WTC11 (cell line): Measurements from ENCODE around the gene CYP26A1. TPM values are rescaled to one million over a fixed set of nuclear protein-coding genes. Genes with fewer than 3 reads are reported as not detected.

ENCODE experiments used
- ATAC-seq: fragments of 200-7000 bp; cut with Tn5 transposase; 2 replicates; pipeline ENCODE4 v1.10.0; 2021; ENCODE audit warnings: mild to moderate bottlenecking, moderate library complexity
- CTCF ChIA-PET: fragments of 300-600 bp; sonication (Branson Sonifier 250); formaldehyde crosslinking; loops from one replicate; lab custom pipeline; 2021; ENCODE audit warnings: antibody characterized with exemption; lab: Charles Lee
- POLR2A ChIA-PET: fragments of 350-600 bp; sonication (Branson Sonifier 250); formaldehyde crosslinking; loops from one replicate; lab custom pipeline; 2021; ENCODE audit warnings: antibody characterized with exemption; lab: Charles Lee
- DNase-seq: peaks from one replicate; pipeline ENCODE4 v3.0.0; 2021; ENCODE audit warnings: low spot score
- H3K27ac Mint-ChIP-seq: 2 replicates; pipeline ENCODE4 v1.8.0; 2021; ENCODE audit warnings: mixed read lengths
- H3K27me3 Mint-ChIP-seq: 2 replicates; pipeline ENCODE4 v1.8.0; 2021; ENCODE audit warnings: low read depth, mild to moderate bottlenecking, moderate library complexity, mixed read lengths
- H3K36me3 Mint-ChIP-seq: 2 replicates; pipeline ENCODE4 v1.8.0; 2021; ENCODE audit warnings: mixed read lengths
- H3K4me1 Mint-ChIP-seq: 2 replicates; pipeline ENCODE4 v1.8.0; 2022; ENCODE audit warnings: mixed read lengths
- H3K4me3 Mint-ChIP-seq: 2 replicates; pipeline ENCODE4 v1.8.0; 2021; ENCODE audit warnings: mild to moderate bottlenecking, moderate library complexity, mixed read lengths
- H3K9me3 Mint-ChIP-seq: 2 replicates; pipeline ENCODE4 v1.8.0; 2021; ENCODE audit warnings: mixed read lengths
- AR ChIP-seq: fragments of 250-450 bp; sonication (Bioruptor Pico); IDR thresholded peaks from 2 replicates; pipeline ENCODE4 v1.9.0; 2021; ENCODE audit warnings: mild to moderate bottlenecking
- ATF2 ChIP-seq: sonication (generic); formaldehyde crosslinking; IDR thresholded peaks from 2 replicates; pipeline ENCODE4 v1.8.1; 2022; ENCODE audit warnings: low read depth, missing genetic modification reagents, borderline replicate concordance
- E2F5 ChIP-seq: sonication (generic); formaldehyde crosslinking; IDR thresholded peaks from 2 replicates; pipeline ENCODE4 v1.8.1; 2022; ENCODE audit warnings: mild to moderate bottlenecking, moderate library complexity, missing genetic modification reagents
- ETV6 ChIP-seq: sonication (generic); formaldehyde crosslinking; IDR thresholded peaks from 2 replicates; pipeline ENCODE4 v1.8.1; 2022; ENCODE audit warnings: mild to moderate bottlenecking, missing genetic modification reagents
- GTF2I ChIP-seq: fragments of 250-450 bp; sonication (Bioruptor Pico); conservative IDR thresholded peaks from 2 replicates; pipeline ENCODE4 v1.4.0; 2021; ENCODE audit warnings: mild to moderate bottlenecking
- IRF2 ChIP-seq: sonication (generic); formaldehyde crosslinking; IDR thresholded peaks from 2 replicates; pipeline ENCODE4 v1.8.0; 2022; ENCODE audit warnings: low read depth, missing genetic modification reagents, borderline replicate concordance
- JAZF1 ChIP-seq: fragments of 250-450 bp; sonication (Bioruptor Pico); IDR thresholded peaks from 2 replicates; pipeline ENCODE4 v1.9.0; 2021; ENCODE audit warnings: moderate library complexity, mild to moderate bottlenecking, inconsistent platforms
- MLX ChIP-seq: sonication (generic); formaldehyde crosslinking; IDR thresholded peaks from 2 replicates; pipeline ENCODE4 v1.8.1; 2023; ENCODE audit warnings: mild to moderate bottlenecking, missing genetic modification reagents, moderate library complexity
- MYBL2 ChIP-seq: sonication (generic); formaldehyde crosslinking; IDR thresholded peaks from 2 replicates; pipeline ENCODE4 v1.8.1; 2023; ENCODE audit warnings: mild to moderate bottlenecking, moderate library complexity, missing genetic modification reagents
- NFATC4 ChIP-seq: fragments of 250-450 bp; sonication (Bioruptor Pico); IDR thresholded peaks from 2 replicates; pipeline ENCODE4 v1.9.0; 2021; ENCODE audit warnings: mild to moderate bottlenecking
- NFE2L1 ChIP-seq: sonication (generic); formaldehyde crosslinking; IDR thresholded peaks from 2 replicates; pipeline ENCODE4 v1.8.1; 2023; ENCODE audit warnings: missing genetic modification reagents
- NR2C2 ChIP-seq: sonication (generic); formaldehyde crosslinking; IDR thresholded peaks from 2 replicates; pipeline ENCODE4 v1.8.0; 2022; ENCODE audit warnings: mild to moderate bottlenecking, missing genetic modification reagents
- PRDM15 ChIP-seq: sonication (generic); formaldehyde crosslinking; IDR thresholded peaks from 2 replicates; pipeline ENCODE4 v1.8.0; 2022; ENCODE audit warnings: missing genetic modification reagents
- SP1 ChIP-seq: sonication (generic); formaldehyde crosslinking; conservative IDR thresholded peaks from 2 replicates; pipeline ENCODE4 v1.8.1; 2022; ENCODE audit warnings: missing genetic modification reagents
- TEAD4 ChIP-seq: sonication (generic); formaldehyde crosslinking; IDR thresholded peaks from 2 replicates; pipeline ENCODE4 v1.8.0; 2022; ENCODE audit warnings: mild to moderate bottlenecking, missing genetic modification reagents
- TP53 ChIP-seq: sonication (generic); formaldehyde crosslinking; IDR thresholded peaks from 2 replicates; pipeline ENCODE4 v1.8.1; 2023; ENCODE audit warnings: mild to moderate bottlenecking, missing genetic modification reagents
- ZNF138 ChIP-seq: sonication (generic); formaldehyde crosslinking; conservative IDR thresholded peaks from 2 replicates; pipeline ENCODE4 v1.8.1; 2022; ENCODE audit warnings: mild to moderate bottlenecking, moderate library complexity, missing genetic modification reagents
- ZNF219 ChIP-seq: sonication (generic); formaldehyde crosslinking; IDR thresholded peaks from 2 replicates; pipeline ENCODE4 v1.8.0; 2023; ENCODE audit warnings: missing genetic modification reagents, mild to moderate bottlenecking, borderline replicate concordance
- total RNA-seq: library from RNA; stranded (reverse); gene quantifications from 3 replicates; pipeline ENCODE4 v1.2.3, GENCODE V29; 2021

The CYP26A1 gene
- total RNA-seq, 1 experiment from 2014 or later = 3.4 TPM

GRCh38 chr10:93095225-93095624 lies 21.5 kb downstream of the CYP26A1 start (continued):
- no peak for TF ChIP-seq PRDM15 (CRISPR knock-in tag)
- no peak for TF ChIP-seq TEAD4
- TF ChIP-seq NFE2L1 = no peak
- TF ChIP-seq SP1 (CRISPR knock-in tag) = no peak
- no peak for TF ChIP-seq NR2C2 (CRISPR knock-in tag)
- no peak for TF ChIP-seq E2F5 (CRISPR knock-in tag)
- no peak for TF ChIP-seq ATF2 (CRISPR knock-in tag)
- TF ChIP-seq IRF2 = no peak
- no peak for TF ChIP-seq AR (CRISPR knock-in tag)
- TF ChIP-seq ZNF219 (CRISPR knock-in tag) = no peak
- TF ChIP-seq MLX = no peak
- TF ChIP-seq, all 79 proteins: peak for 0

- ATAC-seq (no peak), DNase-seq (no peak)
- peaks cover 6% of the 10 kb centered on the region for H3K9me3 Mint-ChIP-seq
- H3K27me3 Mint-ChIP-seq = peaks cover 2% of the 10 kb centered on the region; the same call in 1 of the 2 replicates
- CTCF ChIA-PET = interaction anchor here (1.1 kb wide), 1 partner anchor 19 kb away, joined by 8 read pairs; no protein-coding TSS in a partner anchor
- H3K4me1 Mint-ChIP-seq = peaks cover 5% of the 10 kb centered on the region
- POLR2A ChIA-PET = no interaction called here
- H3K36me3 Mint-ChIP-seq = no peaks in the 10 kb centered on the region
- no peak overlapping the region for H3K4me3 Mint-ChIP-seq
- H3K27ac Mint-ChIP-seq = no peak overlapping the region
- no peak for TF ChIP-seq TP53
- no peak for TF ChIP-seq MLX
- TF ChIP-seq AR (CRISPR knock-in tag) = no peak
- no peak for TF ChIP-seq JAZF1
- no peak for TF ChIP-seq GTF2I (CRISPR knock-in tag)
- no peak for TF ChIP-seq MYBL2 (CRISPR knock-in tag)
- no peak for TF ChIP-seq ETV6
- no peak for TF ChIP-seq E2F5 (CRISPR knock-in tag)
- TF ChIP-seq NFATC4 (CRISPR knock-in tag) = no peak
- TF ChIP-seq ATF2 (CRISPR knock-in tag) = no peak
- TF ChIP-seq ZNF138 = no peak
These were observed 23.2 kb downstream of the CYP26A1 start for GRCh38 chr10:93096901-93097300.
